Trophoblast cell (in vitro differentiated cells and primary cell): Measurements from ENCODE around the gene REM1.
"Not testable (repeated sequence)": the region's sequence is repeated elsewhere in the genome, so short reads cannot be mapped to it uniquely, and the experiment has no call there.

Source experiments
- DNase-seq, 2 donors: peaks; one replicate each; pipeline ENCODE4 v3.0.0-alpha.2; 2016
- H2AFZ ChIP-seq: 2 replicates; pipeline ENCODE4 v1.6.1; 2013; ENCODE audit warnings: low read length, moderate library complexity, mild to moderate bottlenecking; ENCODE audit not compliant: insufficient read depth, poor library complexity
- H2AK5ac ChIP-seq: 2 replicates; pipeline ENCODE4 v1.6.1; 2013; ENCODE audit warnings: mild to moderate bottlenecking, low read length
- H2BK120ac ChIP-seq: 2 replicates; pipeline ENCODE4 v1.6.1; 2013; ENCODE audit warnings: low read length, mild to moderate bottlenecking, moderate library complexity; ENCODE audit not compliant: insufficient read depth, poor library complexity
- H2BK12ac ChIP-seq: 2 replicates; pipeline ENCODE4 v1.6.1; 2013; ENCODE audit warnings: mild to moderate bottlenecking, low read length, moderate library complexity
- H2BK5ac ChIP-seq: 2 replicates; pipeline ENCODE4 v1.6.1; 2013; ENCODE audit warnings: low read length, low read depth, moderate library complexity, mild to moderate bottlenecking; ENCODE audit not compliant: poor library complexity
- H3K14ac ChIP-seq: 2 replicates; pipeline ENCODE4 v1.6.1; 2013; ENCODE audit warnings: mild to moderate bottlenecking, low read length
- H3K18ac ChIP-seq: 2 replicates; pipeline ENCODE4 v1.6.1; 2013; ENCODE audit warnings: mild to moderate bottlenecking, low read length
- H3K23ac ChIP-seq: 2 replicates; pipeline ENCODE4 v1.6.1; 2013; ENCODE audit warnings: low read length
- H3K27ac ChIP-seq: 2 replicates; pipeline ENCODE4 v1.5.1; 2013; ENCODE audit warnings: low read depth, mild to moderate bottlenecking, inconsistent platforms, low read length, moderate library complexity
- H3K27me3 ChIP-seq: 2 replicates; pipeline ENCODE4 v1.6.1; 2013; ENCODE audit warnings: inconsistent platforms, mild to moderate bottlenecking, low read length, moderate library complexity; ENCODE audit not compliant: insufficient read depth
- H3K36me3 ChIP-seq, 2 experiments: 1 replicate in 1 of 2; 2 replicates in 1 of 2; pipeline ENCODE4 v1.6.1; 2013; ENCODE audit warnings: low read length in 2 of 2, mild to moderate bottlenecking in 2 of 2, moderate library complexity in 1 of 2; ENCODE audit not compliant: insufficient read depth in 2 of 2, control insufficient read depth in 1 of 2
- H3K4ac ChIP-seq: 2 replicates; pipeline ENCODE4 v1.6.1; 2013; ENCODE audit warnings: low read depth, mild to moderate bottlenecking, low read length, moderate library complexity
- H3K4me1 ChIP-seq, 2 experiments: 1 replicate in 1 of 2; 2 replicates in 1 of 2; pipeline ENCODE4 v1.6.1; 2013; ENCODE audit warnings: low read length in 2 of 2, mild to moderate bottlenecking in 2 of 2, moderate library complexity in 1 of 2; ENCODE audit not compliant: insufficient read depth in 2 of 2, control insufficient read depth in 1 of 2
- H3K4me2 ChIP-seq: 2 replicates; pipeline ENCODE4 v1.6.1; 2013; ENCODE audit warnings: inconsistent platforms, mild to moderate bottlenecking, low read length, moderate library complexity
- H3K4me3 ChIP-seq: 2 replicates; pipeline ENCODE4 v1.5.1; 2013; ENCODE audit warnings: mild to moderate bottlenecking, low read depth, low read length, inconsistent platforms
- H3K79me1 ChIP-seq: one replicate; pipeline ENCODE4 v1.6.1; 2013; ENCODE audit warnings: low read length
- H3K79me2 ChIP-seq: 2 replicates; pipeline ENCODE4 v1.6.1; 2013; ENCODE audit warnings: low read length, mild to moderate bottlenecking; ENCODE audit not compliant: control insufficient read depth, insufficient read depth, poor library complexity
- H3K9ac ChIP-seq: 2 replicates; pipeline ENCODE4 v1.6.1; 2013; ENCODE audit warnings: mild to moderate bottlenecking, low read length
- H3K9me3 ChIP-seq: 2 replicates; pipeline ENCODE4 v1.6.1; 2013; ENCODE audit warnings: low read depth, mild to moderate bottlenecking, control low read depth, inconsistent platforms, low read length; ENCODE audit not compliant: insufficient read depth
- H4K12ac ChIP-seq: 2 replicates; pipeline ENCODE4 v1.6.1; 2013; ENCODE audit warnings: low read depth, mild to moderate bottlenecking, low read length, moderate library complexity
- H4K8ac ChIP-seq: 2 replicates; pipeline ENCODE4 v1.6.1; 2013; ENCODE audit warnings: low read depth, mild to moderate bottlenecking, low read length, moderate library complexity
- H4K91ac ChIP-seq: one replicate; pipeline ENCODE4 v1.6.1; 2013; ENCODE audit warnings: low read depth, mild to moderate bottlenecking, low read length, moderate library complexity
- WGBS: extraction: QIAGEN DNeasy Blood & Tissue Kit; methylation state at CpG from one replicate; pipeline ENCODE4 v1.1.7; 2013; ENCODE audit warnings: missing lambda C conversion rate; ENCODE audit not compliant: insufficient read length, insufficient coverage; ENCODE audit errors: extremely low coverage; 5-methylcytosine and 5-hydroxymethylcytosine counted together

The REM1 gene

DNA sequence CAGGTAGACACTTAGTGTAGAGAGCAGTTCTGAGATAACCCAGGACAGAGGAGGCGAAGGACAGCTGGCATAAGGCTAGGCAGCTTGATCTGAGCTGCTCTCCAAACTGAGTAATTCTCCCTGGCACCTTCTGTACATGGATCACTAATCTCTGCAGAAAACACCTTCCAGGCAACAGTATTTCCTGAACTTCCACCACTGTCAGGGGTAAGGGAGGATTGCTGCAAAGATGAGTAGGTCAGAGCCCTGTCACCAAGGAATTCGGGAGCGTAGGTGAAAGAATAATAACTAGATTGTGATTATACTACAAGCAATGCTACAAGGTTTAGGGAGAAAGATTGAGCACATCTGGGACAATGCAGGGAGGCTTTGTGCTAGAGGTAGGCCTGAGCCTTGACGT lies 41.1 kb downstream of the REM1 start:
- H4K12ac ChIP-seq, result no peak overlapping the region
- no peak overlapping the region for H4K8ac ChIP-seq
- H3K9ac ChIP-seq, result no peak overlapping the region
- no peaks in the 10 kb centered on the region for H3K9me3 ChIP-seq
- no peak overlapping the region for H3K18ac ChIP-seq
- H3K27me3 ChIP-seq, result no peaks in the 10 kb centered on the region
- no peak overlapping the region for H3K14ac ChIP-seq
- peaks cover 13% of the 10 kb centered on the region for H3K79me2 ChIP-seq
- no peak overlapping the region for H2BK12ac ChIP-seq
- H3K4me1 ChIP-seq, result peaks cover 17% of the 10 kb centered on the region in 2 experiments
- H2AFZ ChIP-seq, result no peak overlapping the region
- no peak overlapping the region for H3K4me3 ChIP-seq
- no peak overlapping the region for H4K91ac ChIP-seq
- no peak overlapping the region for H2AK5ac ChIP-seq
- H3K27ac ChIP-seq, result no peak overlapping the region
- H2BK120ac ChIP-seq, result no peak overlapping the region
- H3K79me1 ChIP-seq, result peaks cover 7% of the 10 kb centered on the region
- no peak overlapping the region for H3K23ac ChIP-seq
- no peak overlapping the region for H3K4ac ChIP-seq
- H3K4me2 ChIP-seq, result peak overlapping the region; percentile 6
- H3K36me3 ChIP-seq, result peaks cover 9 to 18% of the 10 kb centered on the region in 2 experiments
- no peak overlapping the region for H2BK5ac ChIP-seq
- no peak for DNase-seq
- WGBS, result no CpG with 5 or more reads among the region's 4 CpGs

- Histone ChIP-seq H3K4ac (peak overlapping the region; percentile 15), H2BK120ac (no peak overlapping the region), H3K79me2 (peaks cover 13% of the 10 kb centered on the region), H4K91ac (no peak overlapping the region), H3K4me2 (no peak overlapping the region), H2BK5ac (no peak overlapping the region), H2AFZ (no peak overlapping the region), H4K8ac (no peak overlapping the region), H3K4me3 (no peak overlapping the region), H2AK5ac (no peak overlapping the region), H3K27ac (no peak overlapping the region), H3K9ac (no peak overlapping the region), H3K14ac (no peak overlapping the region), H3K36me3 (peaks cover 11 to 20% of the 10 kb centered on the region in 2 experiments), H3K9me3 (no peaks in the 10 kb centered on the region), H3K27me3 (no peaks in the 10 kb centered on the region), H3K79me1 (peaks cover 7% of the 10 kb centered on the region), H3K23ac (no peak overlapping the region), H3K4me1 (peaks cover 17 to 18% of the 10 kb centered on the region in 2 experiments), H2BK12ac (no peak overlapping the region), H3K18ac (no peak overlapping the region), H4K12ac (no peak overlapping the region)
- WGBS, result no CpG with 5 or more reads among the region's 2 CpGs
- DNase-seq, result no peak
Measured at GRCh38 chr20:31516651-31517050, 41.6 kb downstream of the REM1 start.

DNA sequence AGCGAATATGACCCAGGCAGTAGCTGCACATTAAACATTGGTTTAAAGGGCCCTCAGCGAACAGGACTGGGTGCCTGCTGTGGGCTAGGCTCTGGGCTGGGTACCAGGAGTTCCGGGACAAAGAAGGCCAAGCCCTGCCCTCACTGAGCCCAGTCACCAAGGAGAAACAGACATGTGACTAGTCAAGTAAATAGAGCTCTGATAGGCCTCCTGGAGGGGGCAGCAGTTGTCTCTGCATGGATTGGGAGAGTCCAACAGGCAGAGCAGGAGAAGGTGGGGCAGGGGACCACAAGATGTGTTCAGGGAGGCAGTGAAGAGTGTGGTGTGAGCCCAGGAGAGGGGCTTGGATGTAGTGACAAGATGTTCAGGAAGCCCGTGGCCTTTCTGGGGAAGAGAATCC lies 42.3 kb downstream of the REM1 start:
- peaks cover 17 to 20% of the 10 kb centered on the region in 2 experiments for H3K4me1 ChIP-seq
- peaks cover 11 to 23% of the 10 kb centered on the region in 2 experiments for H3K36me3 ChIP-seq
- H3K4ac ChIP-seq, result peak overlapping the region; percentile 15
- H2BK12ac ChIP-seq, result no peak overlapping the region
- no CpG with 5 or more reads among the region's 4 CpGs for WGBS
- no peak overlapping the region for H4K91ac ChIP-seq
- H3K79me1 ChIP-seq, result peaks cover 7% of the 10 kb centered on the region
- H3K27me3 ChIP-seq, result no peaks in the 10 kb centered on the region
- H3K79me2 ChIP-seq, result peaks cover 13% of the 10 kb centered on the region
- no peak overlapping the region for H3K23ac ChIP-seq
- no peak overlapping the region for H4K8ac ChIP-seq
- no peak overlapping the region for H4K12ac ChIP-seq
- no peak overlapping the region for H2AFZ ChIP-seq
- no peak overlapping the region for H2BK120ac ChIP-seq
- H3K14ac ChIP-seq, result no peak overlapping the region
- H2BK5ac ChIP-seq, result no peak overlapping the region
- no peak overlapping the region for H3K18ac ChIP-seq
- no peak overlapping the region for H3K4me3 ChIP-seq
- peak; percentile 62 to 65 for DNase-seq
- H3K27ac ChIP-seq, result no peak overlapping the region
- no peaks in the 10 kb centered on the region for H3K9me3 ChIP-seq
- H3K4me2 ChIP-seq, result no peak overlapping the region
- no peak overlapping the region for H2AK5ac ChIP-seq
- H3K9ac ChIP-seq, result no peak overlapping the region

GRCh38 chr20:31521267-31521666 lies 46.2 kb downstream of the REM1 start:
- not testable (repeated sequence) for H3K4me3 ChIP-seq, H2AK5ac ChIP-seq, H3K14ac ChIP-seq, H2BK120ac ChIP-seq, H3K9ac ChIP-seq, H3K79me2 ChIP-seq, H3K4me2 ChIP-seq, H3K4me1 ChIP-seq, H3K27ac ChIP-seq, H4K91ac ChIP-seq, H3K23ac ChIP-seq, H3K27me3 ChIP-seq, H2AFZ ChIP-seq, H3K79me1 ChIP-seq, H2BK5ac ChIP-seq, H3K9me3 ChIP-seq, H4K8ac ChIP-seq, H3K18ac ChIP-seq, H4K12ac ChIP-seq, H3K4ac ChIP-seq
- DNase-seq, result peak; percentile 65 to 72
- H2BK12ac ChIP-seq, result peak overlapping the region; percentile 13
- WGBS, result no CpG with 5 or more reads among the region's 7 CpGs
- H3K36me3 ChIP-seq, result peaks cover 18 to 32% of the 10 kb centered on the region in 2 experiments
